Hepatocyte (in vitro differentiated cells): ENCODE measurements around the gene TNFRSF1B. TPM values are rescaled to one million over a fixed set of nuclear protein-coding genes. Genes with fewer than 3 reads are reported as not detected.

Experiments used
- DNase-seq: peaks from one replicate; pipeline ENCODE4 v3.0.0-alpha.2; 2016; ENCODE audit warnings: low spot score
- H2AFZ ChIP-seq: fragments of 200-600 bp; sonication (generic); 2 replicates; pipeline ENCODE4 v1.6.0; 2016; ENCODE audit warnings: antibody characterized with exemption, mild to moderate bottlenecking
- H3K27ac ChIP-seq: fragments of 200-600 bp; sonication (generic); 2 replicates; pipeline ENCODE4 v1.5.1; 2016; ENCODE audit warnings: mild to moderate bottlenecking
- H3K27me3 ChIP-seq: fragments of 200-600 bp; sonication (generic); 2 replicates; pipeline ENCODE4 v1.6.1; 2016
- H3K36me3 ChIP-seq: fragments of 200-600 bp; sonication (generic); replicated peaks from 2 replicates; pipeline ENCODE4 v1.5.1; 2016; ENCODE audit warnings: low read depth; ENCODE audit not compliant: insufficient read depth
- H3K4me1 ChIP-seq: fragments of 200-600 bp; sonication (generic); 2 replicates; pipeline ENCODE4 v1.5.1; 2016; ENCODE audit warnings: mild to moderate bottlenecking, moderate library complexity; ENCODE audit not compliant: insufficient read depth
- H3K4me2 ChIP-seq: fragments of 200-600 bp; sonication (generic); 2 replicates; pipeline ENCODE4 v1.6.0; 2016
- H3K4me3 ChIP-seq: fragments of 200-600 bp; sonication (generic); 2 replicates; pipeline ENCODE4 v1.5.1; 2016; ENCODE audit warnings: mild to moderate bottlenecking
- H3K79me2 ChIP-seq: fragments of 200-600 bp; sonication (generic); 2 replicates; pipeline ENCODE4 v1.6.0; 2017; ENCODE audit warnings: mild to moderate bottlenecking
- H3K9me2 ChIP-seq: fragments of 200-600 bp; sonication (generic); replicated peaks from 2 replicates; pipeline ENCODE4 v1.6.0; 2017; ENCODE audit warnings: mild to moderate bottlenecking; ENCODE audit not compliant: insufficient read depth
- H3K9me3 ChIP-seq: fragments of 200-600 bp; sonication (generic); 2 replicates; pipeline ENCODE4 v1.5.1; 2016; ENCODE audit warnings: low read depth, mild to moderate bottlenecking
- H4K20me1 ChIP-seq: fragments of 200-600 bp; sonication (generic); 2 replicates; pipeline ENCODE4 v1.6.0; 2016; ENCODE audit warnings: mild to moderate bottlenecking; ENCODE audit not compliant: insufficient read depth, poor library complexity, severe bottlenecking
- EZH2 ChIP-seq: fragments of 200-600 bp; sonication (generic); IDR thresholded peaks from 2 replicates; pipeline ENCODE4 v1.6.1; 2016; ENCODE audit warnings: antibody characterized with exemption, mild to moderate bottlenecking, borderline replicate concordance
- EZH2phosphoT487 ChIP-seq: fragments of 200-600 bp; sonication (generic); IDR thresholded peaks from one replicate; pipeline ENCODE4 v1.6.1; 2018; ENCODE audit warnings: antibody characterized with exemption, mild to moderate bottlenecking, low read depth, moderate library complexity; ENCODE audit not compliant: unreplicated experiment, severe bottlenecking
- WGBS: methylation state at CpG from one replicate; pipeline ENCODE4 v1.1.6; 2016; ENCODE audit warnings: low lambda C conversion rate; ENCODE audit errors: missing lambda C conversion rate; 5-methylcytosine and 5-hydroxymethylcytosine counted together
- polyA plus RNA-seq: library from polyadenylated mRNA; unstranded; fragments of >200 nt; fragmentation: Nextera tagmentation; extraction: Ambion mirVana; gene quantifications from 2 replicates; pipeline ENCODE4 v1.2.1, GENCODE V29; 2016
- total RNA-seq: library from RNA; depleted of rRNA; stranded (reverse); fragments of >200 nt; gene quantifications from 2 replicates; pipeline ENCODE4 v1.2.3, GENCODE V29; 2014
- TF ChIP-seq, protein P1 (sequence below): fragments of 200-600 bp; sonication (generic); IDR thresholded peaks from 2 replicates; pipeline ENCODE4 v1.5.1; 2016; ENCODE audit warnings: antibody characterized with exemption, mild to moderate bottlenecking; ENCODE audit not compliant: poor library complexity

Gene TNFRSF1B
- total and polyA plus RNA-seq, 2 experiments from 2014 or later: 4.3 to 13.4 TPM

DNA sequence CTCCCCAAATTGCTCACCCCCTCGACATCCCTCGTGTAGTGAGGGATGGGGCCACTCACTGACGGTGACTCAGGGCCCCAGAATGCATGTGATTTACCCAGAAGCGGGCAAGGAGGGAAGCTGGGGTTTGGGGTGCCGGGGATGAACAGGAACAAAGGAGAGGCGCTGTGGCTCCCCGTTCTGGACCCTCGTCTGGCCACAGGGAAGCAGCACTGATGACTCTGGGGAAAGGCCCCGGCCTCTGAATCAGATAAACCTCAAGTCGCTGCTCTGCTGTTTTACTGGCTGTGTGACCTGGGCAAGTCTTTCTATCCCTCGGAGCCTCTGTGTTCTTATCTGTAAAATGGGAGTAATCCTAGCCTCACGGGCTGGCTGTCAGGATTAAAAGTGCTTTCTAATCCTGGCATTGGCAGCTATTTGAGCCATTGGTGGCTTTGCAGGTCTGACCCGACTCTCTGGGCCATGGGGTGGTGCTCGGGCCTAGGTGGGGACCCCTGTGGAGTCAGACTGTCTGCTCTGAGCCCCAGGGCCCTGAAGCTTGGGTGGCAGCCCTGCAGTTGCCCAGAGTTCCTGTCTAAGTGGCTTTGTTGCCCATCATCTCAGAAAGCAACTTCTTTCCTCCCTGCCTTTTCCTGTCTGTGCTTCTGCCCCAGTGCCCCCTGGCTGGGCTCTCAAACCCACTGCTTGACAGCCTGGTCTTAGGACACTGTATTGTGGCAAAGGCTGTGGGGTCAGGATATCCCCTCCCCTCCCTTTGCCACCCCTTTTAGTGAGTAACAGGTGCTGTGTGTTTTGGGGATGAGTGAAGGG, 5.5 kb downstream of the TNFRSF1B start:
- no peak overlapping the region for H2AFZ ChIP-seq
- no peaks in the 10 kb centered on the region for H3K9me2 ChIP-seq
- no peak overlapping the region for H3K4me3 ChIP-seq
- H3K27me3 ChIP-seq: peaks cover 7% of the 10 kb centered on the region
- peaks cover under 1% of the 10 kb centered on the region for H3K4me1 ChIP-seq
- WGBS: 89% methylated on average over 14 of the region's 14 CpGs
- no peaks in the 10 kb centered on the region for H3K79me2 ChIP-seq
- no peaks in the 10 kb centered on the region for H3K9me3 ChIP-seq
- H3K4me2 ChIP-seq: no peak overlapping the region
- TF ChIP-seq EZH2phosphoT487 (no peak), EZH2 (no peak)
- TF ChIP-seq, protein P1, sequence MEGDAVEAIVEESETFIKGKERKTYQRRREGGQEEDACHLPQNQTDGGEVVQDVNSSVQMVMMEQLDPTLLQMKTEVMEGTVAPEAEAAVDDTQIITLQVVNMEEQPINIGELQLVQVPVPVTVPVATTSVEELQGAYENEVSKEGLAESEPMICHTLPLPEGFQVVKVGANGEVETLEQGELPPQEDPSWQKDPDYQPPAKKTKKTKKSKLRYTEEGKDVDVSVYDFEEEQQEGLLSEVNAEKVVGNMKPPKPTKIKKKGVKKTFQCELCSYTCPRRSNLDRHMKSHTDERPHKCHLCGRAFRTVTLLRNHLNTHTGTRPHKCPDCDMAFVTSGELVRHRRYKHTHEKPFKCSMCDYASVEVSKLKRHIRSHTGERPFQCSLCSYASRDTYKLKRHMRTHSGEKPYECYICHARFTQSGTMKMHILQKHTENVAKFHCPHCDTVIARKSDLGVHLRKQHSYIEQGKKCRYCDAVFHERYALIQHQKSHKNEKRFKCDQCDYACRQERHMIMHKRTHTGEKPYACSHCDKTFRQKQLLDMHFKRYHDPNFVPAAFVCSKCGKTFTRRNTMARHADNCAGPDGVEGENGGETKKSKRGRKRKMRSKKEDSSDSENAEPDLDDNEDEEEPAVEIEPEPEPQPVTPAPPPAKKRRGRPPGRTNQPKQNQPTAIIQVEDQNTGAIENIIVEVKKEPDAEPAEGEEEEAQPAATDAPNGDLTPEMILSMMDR: no peak
- H3K27ac ChIP-seq: no peak overlapping the region
- H3K36me3 ChIP-seq: no peaks in the 10 kb centered on the region
- no peaks in the 10 kb centered on the region for H4K20me1 ChIP-seq
- DNase-seq: no peak

DNA sequence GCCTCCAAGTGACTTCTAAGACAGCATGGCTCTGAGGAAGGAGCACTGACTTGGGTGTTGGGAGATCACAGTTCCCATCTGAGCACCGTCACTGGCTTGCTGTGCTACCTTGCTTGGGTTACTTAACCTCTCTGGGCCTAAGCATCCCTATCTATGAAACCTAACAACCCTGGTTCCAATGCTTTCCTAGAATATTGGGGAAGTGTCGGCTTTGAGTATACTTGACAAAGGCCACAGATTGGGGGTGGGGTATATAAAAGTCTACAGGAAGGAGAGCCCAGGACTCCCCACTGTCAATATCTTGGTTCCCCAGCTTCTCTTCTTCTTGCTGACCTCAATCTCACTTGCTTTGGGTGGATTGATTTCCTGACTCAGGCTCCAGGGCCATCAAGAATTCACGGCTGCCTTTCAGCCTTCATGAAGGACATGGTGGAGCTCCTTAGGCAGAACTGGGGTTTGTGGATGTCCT, 6.3 kb downstream of the TNFRSF1B start:
- H3K27ac ChIP-seq: no peak overlapping the region
- 91% methylated on average over 3 of the region's 3 CpGs for WGBS

DNA sequence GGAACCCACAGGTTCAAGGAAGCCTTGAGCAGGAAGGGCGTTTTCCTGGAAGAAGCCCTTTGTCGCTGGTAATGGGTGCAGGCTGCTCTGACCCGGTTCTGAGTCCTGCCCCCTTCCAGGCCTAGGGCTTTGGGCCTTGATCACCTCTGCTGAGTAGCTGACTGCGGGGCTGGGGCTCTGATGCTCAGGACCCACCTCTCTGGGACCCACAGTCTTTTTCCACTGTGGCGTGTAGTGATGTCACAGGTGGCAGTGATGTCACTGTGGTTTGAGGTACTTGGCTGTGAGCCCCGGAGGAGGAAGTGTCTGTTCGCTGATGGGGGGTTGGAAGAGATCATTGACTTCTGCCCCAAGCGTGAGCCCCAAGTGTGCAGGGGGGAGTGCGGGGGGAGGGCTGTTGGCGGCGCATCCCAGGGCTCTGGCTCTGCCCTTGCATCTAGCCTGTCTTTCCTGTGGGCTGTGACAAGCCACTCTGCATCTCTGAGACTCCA, 6.9 kb downstream of the TNFRSF1B start:
- Histone ChIP-seq H3K27me3 (no peaks in the 10 kb centered on the region), H3K9me2 (no peaks in the 10 kb centered on the region), H3K4me3 (no peak overlapping the region), H3K9me3 (no peaks in the 10 kb centered on the region), H3K4me1 (peaks cover 8% of the 10 kb centered on the region), H3K4me2 (no peak overlapping the region), H3K79me2 (no peaks in the 10 kb centered on the region), H3K36me3 (no peaks in the 10 kb centered on the region), H4K20me1 (no peaks in the 10 kb centered on the region), H2AFZ (no peak overlapping the region), H3K27ac (no peak overlapping the region)
- TF ChIP-seq, protein P1: no peak
- TF ChIP-seq EZH2 (no peak), EZH2phosphoT487 (no peak)
- DNase-seq: no peak
- WGBS: 86% methylated on average over 11 of the region's 11 CpGs

More for the DNA sequence above, 6.3 kb downstream of the TNFRSF1B start:
- DNase-seq: no peak
- H3K9me3 ChIP-seq: no peaks in the 10 kb centered on the region
- H3K4me1 ChIP-seq: peaks cover 3% of the 10 kb centered on the region
- peaks cover 1% of the 10 kb centered on the region for H3K27me3 ChIP-seq
- no peaks in the 10 kb centered on the region for H4K20me1 ChIP-seq
- TF ChIP-seq, protein P1: no peak
- TF ChIP-seq EZH2phosphoT487: no peak
- TF ChIP-seq EZH2: no peak
- H3K4me2 ChIP-seq: no peak overlapping the region
- H3K36me3 ChIP-seq: no peaks in the 10 kb centered on the region
- no peaks in the 10 kb centered on the region for H3K79me2 ChIP-seq
- no peak overlapping the region for H3K4me3 ChIP-seq
- H2AFZ ChIP-seq: no peak overlapping the region
- no peaks in the 10 kb centered on the region for H3K9me2 ChIP-seq
